Astrocyte of the cerebellum (primary cell): ENCODE measurements around the gene ARFGEF2.

Experiments used
- DNase-seq: peaks from one replicate; pipeline ENCODE4 v3.0.0-alpha.2; 2011; ENCODE audit warnings: low read depth
- H3K4me3 ChIP-seq: 2 replicates; pipeline ENCODE4 v1.5.1; 2011; ENCODE audit warnings: mild to moderate bottlenecking, low read depth, low read length, moderate library complexity
- in situ Hi-C: cut with HindIII; loops from 2 replicates; pipeline ENCODE4 v1.10.0; 2017; ENCODE audit warnings: low sequenced_read_pairs
- TF ChIP-seq, protein P1 (sequence below): IDR thresholded peaks from 2 replicates; pipeline ENCODE4 v1.5.1; 2012; ENCODE audit warnings: low read length, low read depth, moderate library complexity, mild to moderate bottlenecking; ENCODE audit errors: missing control alignments

ARFGEF2 gene

DNA sequence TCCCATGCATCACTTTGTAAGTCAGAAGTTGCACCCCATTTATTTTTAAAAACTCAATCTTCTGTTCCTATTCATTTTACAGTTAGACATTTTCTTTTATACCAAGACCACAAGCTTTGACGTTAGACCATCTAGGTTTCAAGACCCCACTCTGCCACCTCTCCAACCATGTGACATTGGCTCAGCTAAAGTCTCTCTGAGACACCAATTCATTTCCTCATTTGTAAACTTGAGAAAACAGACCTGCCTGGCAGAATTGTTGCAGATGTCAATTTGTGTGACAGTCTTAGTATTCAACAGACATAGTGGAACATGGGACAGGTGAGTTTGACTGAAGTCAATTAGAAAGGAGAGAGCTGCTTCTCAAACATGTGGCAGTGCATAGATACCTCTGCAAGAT is 69.0 kb downstream of the ARFGEF2 start:
- TF ChIP-seq, protein P1, sequence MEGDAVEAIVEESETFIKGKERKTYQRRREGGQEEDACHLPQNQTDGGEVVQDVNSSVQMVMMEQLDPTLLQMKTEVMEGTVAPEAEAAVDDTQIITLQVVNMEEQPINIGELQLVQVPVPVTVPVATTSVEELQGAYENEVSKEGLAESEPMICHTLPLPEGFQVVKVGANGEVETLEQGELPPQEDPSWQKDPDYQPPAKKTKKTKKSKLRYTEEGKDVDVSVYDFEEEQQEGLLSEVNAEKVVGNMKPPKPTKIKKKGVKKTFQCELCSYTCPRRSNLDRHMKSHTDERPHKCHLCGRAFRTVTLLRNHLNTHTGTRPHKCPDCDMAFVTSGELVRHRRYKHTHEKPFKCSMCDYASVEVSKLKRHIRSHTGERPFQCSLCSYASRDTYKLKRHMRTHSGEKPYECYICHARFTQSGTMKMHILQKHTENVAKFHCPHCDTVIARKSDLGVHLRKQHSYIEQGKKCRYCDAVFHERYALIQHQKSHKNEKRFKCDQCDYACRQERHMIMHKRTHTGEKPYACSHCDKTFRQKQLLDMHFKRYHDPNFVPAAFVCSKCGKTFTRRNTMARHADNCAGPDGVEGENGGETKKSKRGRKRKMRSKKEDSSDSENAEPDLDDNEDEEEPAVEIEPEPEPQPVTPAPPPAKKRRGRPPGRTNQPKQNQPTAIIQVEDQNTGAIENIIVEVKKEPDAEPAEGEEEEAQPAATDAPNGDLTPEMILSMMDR: no peak
- no peak overlapping the region for H3K4me3 ChIP-seq
- in situ Hi-C loops: no loop called here
- no peak for DNase-seq

GRCh38 chr20:48995589-48995988 is 74.1 kb downstream of the ARFGEF2 start:
- no peak overlapping the region for H3K4me3 ChIP-seq
- TF ChIP-seq, protein P1: no peak
- no peak for DNase-seq
- in situ Hi-C loops: no loop called here

- DNase-seq: no peak
- in situ Hi-C loops: no loop called here
- no peak overlapping the region for H3K4me3 ChIP-seq
- TF ChIP-seq, protein P1: no peak
These were observed 78.7 kb downstream of the ARFGEF2 start for GRCh38 chr20:48999890-49000870.

GRCh38 chr20:49001741-49002140 is 80.2 kb downstream of the ARFGEF2 start:
- in situ Hi-C loops: no loop called here
- TF ChIP-seq, protein P1: no peak
- H3K4me3 ChIP-seq: no peak overlapping the region
- no peak for DNase-seq

DNA sequence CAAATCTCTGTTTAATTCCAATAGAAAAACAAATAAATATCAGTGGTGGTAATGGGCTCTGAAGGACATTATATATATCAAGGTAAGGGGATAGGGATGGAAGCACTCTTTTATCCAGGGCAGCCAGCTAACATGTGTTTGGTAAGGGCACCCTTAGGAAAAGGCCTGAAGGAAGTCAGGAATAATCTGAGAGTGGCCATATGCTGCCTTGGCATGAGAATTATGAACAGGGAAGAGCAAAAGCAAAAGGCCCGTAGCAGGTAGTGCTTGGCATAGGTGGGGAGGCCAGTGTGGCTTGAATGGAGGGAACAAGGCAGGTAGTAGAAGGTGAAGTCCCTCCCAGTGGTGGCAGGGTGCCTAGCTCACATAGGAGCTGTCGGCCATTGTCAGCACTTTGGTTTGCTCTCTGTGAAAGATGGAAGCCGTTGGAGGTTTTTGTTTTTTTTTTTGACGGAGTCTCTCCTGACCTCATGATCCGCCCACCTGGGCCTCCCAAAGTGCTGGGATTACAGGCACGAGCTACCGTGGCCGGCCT is 85.0 kb downstream of the ARFGEF2 start:
- TF ChIP-seq, protein P1: no peak
- in situ Hi-C loops: no loop called here
- no peak overlapping the region for H3K4me3 ChIP-seq
- DNase-seq: no peak

DNA sequence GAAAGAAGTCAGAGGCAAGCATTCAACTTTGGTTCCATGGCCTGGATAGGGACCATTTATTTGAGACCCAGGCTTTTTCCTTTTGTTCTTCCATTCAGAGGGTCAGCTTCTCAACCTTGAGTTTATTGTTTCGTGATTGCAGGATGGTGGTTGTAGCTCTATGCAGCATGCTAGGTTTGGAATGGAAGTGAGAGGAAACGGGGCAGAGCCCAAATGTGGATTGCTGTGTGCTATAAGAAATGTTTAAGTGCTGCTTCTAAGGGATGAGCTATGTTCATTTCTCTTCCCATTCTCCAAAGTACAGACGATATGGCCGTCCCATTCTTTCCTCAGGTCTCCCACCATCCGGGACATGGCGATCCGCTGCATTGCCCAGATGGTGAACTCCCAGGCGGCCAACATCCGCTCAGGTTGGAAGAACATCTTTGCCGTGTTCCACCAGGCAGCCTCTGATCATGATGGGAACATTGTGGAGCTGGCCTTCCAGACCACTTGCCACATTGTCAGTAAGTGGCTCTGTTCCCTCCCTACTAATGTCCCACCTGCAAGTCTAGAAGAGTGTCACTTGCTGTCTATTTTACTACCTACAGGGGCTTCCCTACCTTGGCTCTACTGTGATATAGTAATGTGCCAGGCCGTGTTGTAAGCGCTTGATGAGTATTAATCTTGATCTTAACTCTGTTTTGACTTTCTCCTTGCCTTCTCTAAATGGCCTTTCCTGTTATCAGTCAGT is 88.6 kb downstream of the ARFGEF2 start:
- TF ChIP-seq, protein P1: no peak
- H3K4me3 ChIP-seq: no peak overlapping the region
- in situ Hi-C loops: no loop called here
- no peak for DNase-seq
